H1 (cell line): ENCODE measurements around the gene TAOK1. TPM values are rescaled to one million over a fixed set of nuclear protein-coding genes. Genes with fewer than 3 reads are reported as not detected.

ENCODE experiments used
- CTCF ChIA-PET: fragments of 300-600 bp; sonication (Branson Sonifier 250); formaldehyde crosslinking; loops from one replicate; lab custom pipeline; 2021; ENCODE audit not compliant: partially characterized antibody; lab: Charles Lee
- POLR2A ChIA-PET: fragments of 300-600 bp; sonication (Branson Sonifier 250); formaldehyde crosslinking; loops from one replicate; lab custom pipeline; 2021; ENCODE audit warnings: inconsistent platforms; ENCODE audit not compliant: partially characterized antibody; lab: Charles Lee
- DNase-seq, 2 experiments: peaks; one replicate each; pipeline versions ENCODE4 v3.0.0 to v3.0.0-alpha.2; 2010 to 2022; ENCODE audit warnings: low spot score in 2 of 2, low read depth in 1 of 2, mixed read lengths in 1 of 2
- FAIRE-seq: peaks from 2 replicates; lab custom pipeline; 2011; peaks lifted over from hg19 to GRCh38; lab: Jason Lieb, UNC
- H2AFZ ChIP-seq: 2 replicates; pipeline ENCODE4 v1.8.1; 2012; ENCODE audit warnings: low read length, inconsistent platforms
- H2AK5ac ChIP-seq: 2 replicates; pipeline ENCODE4 v1.6.1; 2013; ENCODE audit warnings: low read depth, low read length
- H2BK120ac ChIP-seq: replicated peaks from 2 replicates; pipeline ENCODE3; 2013; ENCODE audit warnings: low read depth, low read length, inconsistent platforms
- H2BK12ac ChIP-seq: 2 replicates; pipeline ENCODE4 v1.6.1; 2013; ENCODE audit warnings: low read depth, low read length
- H2BK15ac ChIP-seq: 2 replicates; pipeline ENCODE4 v1.6.1; 2013; ENCODE audit warnings: low read length
- H2BK20ac ChIP-seq: 2 replicates; pipeline ENCODE4 v1.6.1; 2013; ENCODE audit warnings: low read length
- H2BK5ac ChIP-seq: 2 replicates; pipeline ENCODE4 v1.6.1; 2013; ENCODE audit warnings: low read depth, low read length
- H3K14ac ChIP-seq: 2 replicates; pipeline ENCODE4 v1.6.1; 2013; ENCODE audit warnings: inconsistent platforms; ENCODE audit not compliant: insufficient read length
- H3K18ac ChIP-seq: 2 replicates; pipeline ENCODE4 v1.6.1; 2013; ENCODE audit warnings: low read length; ENCODE audit errors: extremely low read depth
- H3K23ac ChIP-seq: 2 replicates; pipeline ENCODE4 v1.6.1; 2013; ENCODE audit warnings: inconsistent platforms; ENCODE audit not compliant: insufficient read length
- H3K23me2 ChIP-seq: 2 replicates; pipeline ENCODE4 v1.6.1; 2013; ENCODE audit warnings: low read depth, low read length
- H3K27ac ChIP-seq: 2 replicates; pipeline ENCODE4 v1.6.1; 2011; ENCODE audit warnings: low read depth, low read length, inconsistent platforms
- H3K27me3 ChIP-seq, 4 experiments: replicated peaks in 1 of 4; 1 replicate in 1 of 4; 2 replicates in 3 of 4; pipeline versions ENCODE4 v1.6.1 to v1.8.1; 2011 to 2013; ENCODE audit warnings: low read length in 3 of 4, mild to moderate bottlenecking in 3 of 4, inconsistent platforms in 2 of 4, mixed read lengths in 2 of 4, moderate library complexity in 1 of 4; ENCODE audit not compliant: control insufficient read depth in 3 of 4, insufficient read depth in 3 of 4; ENCODE audit errors: extremely low read depth in 1 of 4
- H3K36me3 ChIP-seq, 4 experiments: 2 replicates each; pipeline versions ENCODE4 v1.6.1 to v1.8.1; 2011 to 2013; ENCODE audit warnings: mild to moderate bottlenecking in 4 of 4, low read length in 3 of 4, moderate library complexity in 2 of 4, control low read depth in 1 of 4, inconsistent platforms in 1 of 4; ENCODE audit not compliant: insufficient read depth in 4 of 4, control insufficient read depth in 2 of 4
- H3K4ac ChIP-seq: replicated peaks from 2 replicates; pipeline ENCODE3; 2013; ENCODE audit warnings: low read length, low read depth, mixed read lengths, inconsistent platforms; ENCODE audit not compliant: insufficient read length
- H3K4me1 ChIP-seq, 4 experiments: replicated peaks in 1 of 4; 1 replicate in 1 of 4; 2 replicates in 3 of 4; pipeline versions ENCODE4 v1.6.1 to v1.8.1; 2011 to 2013; ENCODE audit warnings: low read length in 3 of 4, inconsistent platforms in 2 of 4, mixed read lengths in 1 of 4; ENCODE audit not compliant: insufficient read depth in 4 of 4, control insufficient read depth in 3 of 4
- H3K4me2 ChIP-seq, 2 experiments: 2 replicates each; pipeline versions ENCODE4 v1.6.1 to v1.8.1; 2011 to 2013; ENCODE audit warnings: low read depth in 2 of 2, low read length in 2 of 2, control low read depth in 1 of 2, inconsistent platforms in 1 of 2, mild to moderate bottlenecking in 1 of 2; ENCODE audit not compliant: insufficient read depth in 1 of 2
- H3K4me3 ChIP-seq, 4 experiments: fragments of 200-600, 300-600 bp in 1 of 4; sonication (generic), shearing (Covaris generic), sonication (Bioruptor Twin) in 1 of 4; 2 replicates each; pipeline versions ENCODE4 v1.5.1 to v1.8.1; 2011 to 2016; ENCODE audit warnings: low read length in 4 of 4, low read depth in 3 of 4, control low read depth in 2 of 4, inconsistent platforms in 2 of 4, mild to moderate bottlenecking in 2 of 4, mixed read lengths in 1 of 4, moderate library complexity in 1 of 4; ENCODE audit not compliant: insufficient read depth in 2 of 4; ENCODE audit errors: extremely low read depth in 1 of 4
- H3K56ac ChIP-seq: replicated peaks from 2 replicates; pipeline ENCODE3; 2013; ENCODE audit warnings: low read depth, mild to moderate bottlenecking, mixed read lengths, low read length, inconsistent platforms; ENCODE audit not compliant: insufficient read length
- H3K79me1 ChIP-seq: 2 replicates; pipeline ENCODE4 v1.6.1; 2013; ENCODE audit warnings: low read depth, low read length, control low read depth
- H3K79me2 ChIP-seq, 2 experiments: 2 replicates each; pipeline versions ENCODE4 v1.6.1 to v1.8.1; 2012 to 2013; ENCODE audit warnings: low read length in 2 of 2, mild to moderate bottlenecking in 2 of 2, inconsistent platforms in 1 of 2; ENCODE audit not compliant: insufficient read depth in 2 of 2, control insufficient read depth in 1 of 2
- H3K9ac ChIP-seq, 4 experiments: replicated peaks in 1 of 4; 1 replicate in 1 of 4; 2 replicates in 3 of 4; pipeline versions ENCODE4 v1.6.1 to v1.8.1; 2011 to 2013; ENCODE audit warnings: low read depth in 3 of 4, low read length in 3 of 4, control low read depth in 2 of 4, mild to moderate bottlenecking in 2 of 4, moderate library complexity in 2 of 4, inconsistent platforms in 1 of 4; ENCODE audit errors: extremely low read depth in 1 of 4
- H3K9me3 ChIP-seq, 2 experiments: 2 replicates each; pipeline versions ENCODE4 v1.6.1 to v1.8.1; 2012 to 2013; ENCODE audit warnings: mild to moderate bottlenecking in 2 of 2, moderate library complexity in 2 of 2, control low read depth in 1 of 2, inconsistent platforms in 1 of 2, low read depth in 1 of 2, low read length in 1 of 2, mixed read lengths in 1 of 2; ENCODE audit not compliant: insufficient read depth in 2 of 2
- H4K20me1 ChIP-seq, 2 experiments: replicated peaks in 1 of 2; 2 replicates each; pipeline versions ENCODE3 to v1.8.1; 2011 to 2013; ENCODE audit warnings: inconsistent platforms in 2 of 2, low read length in 2 of 2, mild to moderate bottlenecking in 1 of 2; ENCODE audit not compliant: insufficient read depth in 2 of 2, control insufficient read depth in 1 of 2
- H4K5ac ChIP-seq: 2 replicates; pipeline ENCODE4 v1.6.1; 2013; ENCODE audit warnings: low read length, low read depth, mixed read lengths, inconsistent platforms; ENCODE audit not compliant: insufficient read length
- H4K8ac ChIP-seq: 2 replicates; pipeline ENCODE4 v1.8.0; 2013; ENCODE audit warnings: mild to moderate bottlenecking, moderate library complexity, low read length, inconsistent platforms; ENCODE audit not compliant: insufficient read depth; ENCODE audit errors: extremely low read depth
- H4K91ac ChIP-seq: replicated peaks from 2 replicates; pipeline ENCODE3; 2013; ENCODE audit warnings: low read length, mixed read lengths, inconsistent platforms; ENCODE audit not compliant: insufficient read length
- CBX8 ChIP-seq: fragments of 300-800, 300-1000 bp; sonication (generic); IDR thresholded peaks from 2 replicates; pipeline ENCODE4 v1.7.1; 2016; ENCODE audit warnings: low read depth, low read length, borderline replicate concordance
- CREB1 ChIP-seq: IDR thresholded peaks from 2 replicates; pipeline ENCODE4 v1.6.1; 2012; ENCODE audit warnings: inconsistent platforms
- EGR1 ChIP-seq: IDR thresholded peaks from 2 replicates; pipeline ENCODE4 v1.6.1; 2011; ENCODE audit warnings: low read depth, low read length, borderline replicate concordance
- HDAC2 ChIP-seq, 2 experiments: fragments of 300-600 bp in 1 of 2; sonication (generic) in 1 of 2; IDR thresholded peaks; 2 replicates each; pipeline ENCODE4 v1.6.1; 2011 to 2012; ENCODE audit warnings: low read depth in 2 of 2, low read length in 2 of 2, mild to moderate bottlenecking in 2 of 2, moderate library complexity in 2 of 2, borderline replicate concordance in 1 of 2, inconsistent platforms in 1 of 2
- JUN ChIP-seq: IDR thresholded peaks from 2 replicates; pipeline ENCODE4 v1.6.1; 2011; ENCODE audit warnings: low read depth, mild to moderate bottlenecking, improper control_type of control experiment, low read length
- JUND ChIP-seq: IDR thresholded peaks from 2 replicates; pipeline ENCODE4 v1.6.1; 2011; ENCODE audit warnings: mild to moderate bottlenecking, improper control_type of control experiment, low read length
- RAD21 ChIP-seq, 2 experiments: IDR thresholded peaks in 1 of 2; conservative IDR thresholded peaks in 1 of 2; 2 replicates each; pipeline ENCODE4 v1.6.1; 2011; ENCODE audit warnings: low read depth in 2 of 2, low read length in 2 of 2, improper control_type of control experiment in 1 of 2, inconsistent platforms in 1 of 2, mild to moderate bottlenecking in 1 of 2, moderate library complexity in 1 of 2
- RXRA ChIP-seq: IDR thresholded peaks from 2 replicates; pipeline ENCODE4 v1.6.1; 2011; ENCODE audit warnings: low read depth, mild to moderate bottlenecking, low read length, moderate library complexity; ENCODE audit not compliant: insufficient read depth
- SP1 ChIP-seq: IDR thresholded peaks from 2 replicates; pipeline ENCODE4 v1.6.1; 2011; ENCODE audit warnings: low read depth, low read length
- SRF ChIP-seq: IDR thresholded peaks from 2 replicates; pipeline ENCODE4 v1.6.1; 2011; ENCODE audit warnings: mild to moderate bottlenecking, low read depth, low read length, moderate library complexity
- TAF1 ChIP-seq: IDR thresholded peaks from 2 replicates; pipeline ENCODE4 v1.6.1; 2011; ENCODE audit warnings: mild to moderate bottlenecking, low read depth, low read length
- WGBS, 2 experiments: shearing (Covaris generic) in 1 of 2; methylation state at CpG; one replicate each; pipeline versions ENCODE4 v1.1.6 to v1.1.7; 2013 to 2015; ENCODE audit warnings: low lambda C conversion rate in 2 of 2, mixed read lengths in 2 of 2, inconsistent platforms in 1 of 2, low coverage in 1 of 2, missing lambda C conversion rate in 1 of 2; ENCODE audit not compliant: insufficient replicate concordance in 2 of 2, insufficient coverage in 1 of 2, insufficient read length in 1 of 2; ENCODE audit errors: extremely low coverage in 1 of 2, missing lambda C conversion rate in 1 of 2; 5-methylcytosine and 5-hydroxymethylcytosine counted together
- polyA plus RNA-seq, 7 experiments: library from polyadenylated mRNA; depleted of rRNA in 3 of 7; stranded (reverse) in 5 of 7; unstranded in 2 of 7; fragments of >200 nt in 5 of 7; fragments of 200-250 nt in 2 of 7; gene quantifications; 1 replicate in 5 of 7; 2 replicates in 1 of 7; 4 replicates in 1 of 7; pipeline versions ENCODE4 v1.2.1 to v1.2.3, GENCODE V29; 2011 to 2013; ENCODE audit warnings: missing spikeins in 2 of 7, mixed read lengths in 2 of 7
- total RNA-seq: library from RNA; stranded (reverse); fragmentation: NEBNext Ultra II Directional; extraction: Animal tissue kit (Norgen Biotek cat#: 25700); gene quantifications from 2 replicates; pipeline ENCODE4 v1.2.1, GENCODE V29; 2021

Gene TAOK1
- total and polyA plus RNA-seq, 2 of the 8 experiments (the other 6 are each of a cell fraction or from before 2014, with no cell fraction given), result 12.2 to 90.6 TPM

DNA sequence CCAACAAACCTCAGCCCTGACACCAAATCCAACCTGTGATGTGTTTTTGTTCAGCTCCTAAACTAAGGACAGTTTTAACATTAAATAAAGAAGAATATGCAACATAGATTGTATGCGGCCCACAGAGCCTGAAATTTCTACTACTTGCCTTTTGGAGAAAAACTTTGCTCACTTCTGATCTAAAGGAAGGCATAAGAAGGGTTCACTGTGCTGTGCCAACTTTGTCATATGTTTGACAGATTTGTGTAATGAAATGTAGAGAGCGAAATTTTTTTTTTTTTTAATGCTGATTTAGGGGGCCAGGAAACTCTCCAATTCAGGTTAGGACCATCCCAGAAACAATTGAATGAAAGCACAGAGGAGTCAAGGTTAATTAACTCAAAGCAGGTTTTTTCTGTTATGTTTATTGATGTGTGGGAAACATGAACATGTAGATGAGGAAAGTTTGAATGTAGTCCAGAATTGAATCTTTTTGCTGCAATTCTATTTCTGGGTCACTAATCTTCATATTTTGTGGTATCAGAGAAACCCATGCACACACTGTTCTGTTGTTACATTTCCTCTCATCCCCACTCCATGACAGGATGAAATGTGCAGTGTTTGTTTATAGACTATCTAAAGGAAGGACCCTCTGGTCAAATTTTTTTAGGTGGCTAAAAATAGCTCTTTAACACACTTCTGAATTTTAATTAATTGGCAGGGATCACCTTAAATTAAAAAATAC, 71.5 kb downstream of the TAOK1 start:
- H3K79me1 ChIP-seq, result no peaks in the 10 kb centered on the region
- H2BK20ac ChIP-seq, result no peak overlapping the region
- H4K8ac ChIP-seq, result no peak overlapping the region
- ChIA-PET POLR2A (interaction anchor here (1.4 kb wide), 1 partner anchor 12 kb away, joined by 3 read pairs; no protein-coding TSS in a partner anchor), CTCF (interaction anchor here (1.0 to 1.1 kb wide), 2 partner anchors 12 to 92 kb away, joined by 3 read pairs; no protein-coding TSS in a partner anchor)
- no peak overlapping the region for H2BK5ac ChIP-seq
- 96% methylated on average over 2 of the region's 2 CpGs; no CpG with 5 or more reads in 1 of the 2 experiments for WGBS, 2 experiments
- H4K91ac ChIP-seq, result no peak overlapping the region
- no peak for DNase-seq
- no peak overlapping the region for H3K14ac ChIP-seq
- no peak overlapping the region for H4K5ac ChIP-seq
- no peak overlapping the region for H3K56ac ChIP-seq
- no peak overlapping the region for H2AFZ ChIP-seq
- no peak overlapping the region for H3K4me3 ChIP-seq
- no peak overlapping the region for H2BK12ac ChIP-seq
- no peak overlapping the region for H2AK5ac ChIP-seq
- H3K27me3 ChIP-seq, result no peaks in the 10 kb centered on the region
- FAIRE-seq, result no peak
- H3K23ac ChIP-seq, result no peak overlapping the region
- no peak overlapping the region for H2BK15ac ChIP-seq
- H3K18ac ChIP-seq, result no peak overlapping the region
- no peaks in the 10 kb centered on the region for H3K4me1 ChIP-seq
- H3K9me3 ChIP-seq, result no peaks in the 10 kb centered on the region
- H3K79me2 ChIP-seq, result peaks cover 0 to 51% of the 10 kb centered on the region in 2 experiments; a peak in 3 of 4 replicates
- H3K36me3 ChIP-seq, result peaks cover 0 to 17% (median 0%) of the 10 kb centered on the region in 4 experiments; a peak in 1 of 8 replicates
- H4K20me1 ChIP-seq, result no peaks in the 10 kb centered on the region
- no peaks in the 10 kb centered on the region for H3K23me2 ChIP-seq
- H3K4me2 ChIP-seq, result no peak overlapping the region
- H3K27ac ChIP-seq, result no peak overlapping the region
- no peak overlapping the region for H3K9ac ChIP-seq
- no peak overlapping the region for H2BK120ac ChIP-seq
- no peak overlapping the region for H3K4ac ChIP-seq
- no peak for TF ChIP-seq RXRA
- TF ChIP-seq RAD21 (IDR thresholded peaks at IDR 0.05 in 1 of 2, conservative IDR thresholded peaks at IDR 0.05 in 1 of 2; ENCODE audit: low read depth in 2 of 2, low read length in 2 of 2), result no peak
- TF ChIP-seq HDAC2 (IDR thresholded peaks at IDR 0.05; ENCODE audit: borderline replicate concordance in 1 of 2, low read depth in 2 of 2, low read length in 2 of 2), result no peak
- no peak for TF ChIP-seq JUND
- no peak for TF ChIP-seq JUN
- TF ChIP-seq EGR1, result no peak
- TF ChIP-seq SRF, result no peak
- TF ChIP-seq SP1, result no peak
- TF ChIP-seq CREB1, result no peak
- no peak for TF ChIP-seq CBX8
- no peak for TF ChIP-seq TAF1
